HEK293 (cell line): ENCODE measurements around the gene CDC20.

Source experiments
- ATF2 ChIP-seq: fragments of 450-650 bp; formaldehyde crosslinking; IDR thresholded peaks from 2 replicates; pipeline ENCODE4 v1.5.1; 2016; ENCODE audit warnings: missing biosample characterization, missing genetic modification characterization, low read depth
- EGR2 ChIP-seq: fragments of 450-650 bp; formaldehyde crosslinking; IDR thresholded peaks from 2 replicates; pipeline ENCODE4 v1.5.1; 2016; ENCODE audit warnings: low read depth, missing biosample characterization, missing genetic modification characterization
- GLIS1 ChIP-seq: fragments of 450-650 bp; formaldehyde crosslinking; IDR thresholded peaks from 2 replicates; pipeline ENCODE4 v1.5.1; 2016; ENCODE audit warnings: missing biosample characterization, missing genetic modification characterization
- HOXD13 ChIP-seq: sonication (generic); formaldehyde crosslinking; IDR thresholded peaks from 2 replicates; pipeline ENCODE4 v1.8.0; 2022; ENCODE audit warnings: missing genetic modification reagents, borderline replicate concordance
- IKZF3 ChIP-seq: fragments of 450-650 bp; IDR thresholded peaks from 2 replicates; pipeline ENCODE4 v1.5.0; 2018; ENCODE audit warnings: missing biosample characterization, mild to moderate bottlenecking, missing genetic modification characterization, moderate library complexity
- KLF10 ChIP-seq: fragments of 450-650 bp; IDR thresholded peaks from 2 replicates; pipeline ENCODE4 v1.5.1; 2018; ENCODE audit warnings: missing biosample characterization, mild to moderate bottlenecking, missing genetic modification characterization
- KLF7 ChIP-seq: fragments of 450-650 bp; formaldehyde crosslinking; IDR thresholded peaks from 2 replicates; pipeline ENCODE4 v1.5.1; 2016; ENCODE audit warnings: missing biosample characterization, missing genetic modification characterization, borderline replicate concordance
- KLF9 ChIP-seq: fragments of 450-650 bp; formaldehyde crosslinking; IDR thresholded peaks from 2 replicates; pipeline ENCODE4 v1.5.1; 2016; ENCODE audit warnings: missing biosample characterization, missing genetic modification characterization, low read depth
- MZF1 ChIP-seq: fragments of 450-650 bp; formaldehyde crosslinking; IDR thresholded peaks from 2 replicates; pipeline ENCODE4 v1.5.1; 2017; ENCODE audit warnings: missing biosample characterization, missing genetic modification characterization, borderline replicate concordance
- RBAK ChIP-seq: fragments of 450-650 bp; formaldehyde crosslinking; IDR thresholded peaks from 2 replicates; pipeline ENCODE4 v1.5.1; 2016; ENCODE audit warnings: missing biosample characterization, missing genetic modification characterization
- REPIN1 ChIP-seq: fragments of 450-650 bp; formaldehyde crosslinking; IDR thresholded peaks from 2 replicates; pipeline ENCODE4 v1.5.1; 2017; ENCODE audit warnings: missing biosample characterization, missing genetic modification characterization, low read depth
- SCRT1 ChIP-seq: fragments of 450-650 bp; formaldehyde crosslinking; IDR thresholded peaks from 2 replicates; pipeline ENCODE4 v1.5.1; 2016; ENCODE audit warnings: missing biosample characterization, missing genetic modification characterization, borderline replicate concordance
- SP3 ChIP-seq: fragments of 450-650 bp; formaldehyde crosslinking; IDR thresholded peaks from 2 replicates; pipeline ENCODE4 v1.5.1; 2016; ENCODE audit warnings: missing biosample characterization, missing genetic modification characterization
- ZBTB17 ChIP-seq: fragments of 450-650 bp; formaldehyde crosslinking; IDR thresholded peaks from 2 replicates; pipeline ENCODE4 v1.5.1; 2016; ENCODE audit warnings: missing biosample characterization, missing genetic modification characterization
- ZBTB7A ChIP-seq: fragments of 450-650 bp; formaldehyde crosslinking; IDR thresholded peaks from 2 replicates; pipeline ENCODE4 v1.5.1; 2016; ENCODE audit warnings: low read depth, missing biosample characterization, missing genetic modification characterization
- ZNF10 ChIP-seq: fragments of 450-650 bp; formaldehyde crosslinking; IDR thresholded peaks from 2 replicates; pipeline ENCODE4 v1.5.1; 2017; ENCODE audit warnings: missing biosample characterization, missing genetic modification characterization
- ZNF146 ChIP-seq: fragments of 450-650 bp; formaldehyde crosslinking; IDR thresholded peaks from 2 replicates; pipeline ENCODE4 v1.5.1; 2016; ENCODE audit warnings: missing biosample characterization, missing genetic modification characterization
- ZNF23 ChIP-seq: fragments of 450-650 bp; formaldehyde crosslinking; IDR thresholded peaks from 2 replicates; pipeline ENCODE4 v1.5.1; 2016; ENCODE audit warnings: missing biosample characterization, missing genetic modification characterization, borderline replicate concordance
- ZNF266 ChIP-seq: fragments of 450-650 bp; formaldehyde crosslinking; IDR thresholded peaks from 2 replicates; pipeline ENCODE4 v1.5.1; 2016; ENCODE audit warnings: missing biosample characterization, missing genetic modification characterization, low read depth
- ZNF274 ChIP-seq, 2 experiments: fragments of 200-500 bp in 1 of 2; fragments of 450-650 bp in 1 of 2; sonication (Bioruptor generic) in 1 of 2; formaldehyde crosslinking in 1 of 2; IDR thresholded peaks; 2 replicates each; pipeline versions ENCODE4 v1.5.1 to v1.6.1; 2014 to 2016; ENCODE audit warnings: borderline replicate concordance in 1 of 2, inconsistent platforms in 1 of 2, low read length in 1 of 2, missing biosample characterization in 1 of 2, missing genetic modification characterization in 1 of 2
- ZNF423 ChIP-seq: fragments of 450-650 bp; formaldehyde crosslinking; IDR thresholded peaks from 2 replicates; pipeline ENCODE4 v1.5.1; 2016; ENCODE audit warnings: missing biosample characterization, missing genetic modification characterization
- ZNF426 ChIP-seq: fragments of 450-650 bp; formaldehyde crosslinking; IDR thresholded peaks from 2 replicates; pipeline ENCODE4 v1.5.1; 2017; ENCODE audit warnings: missing biosample characterization, missing genetic modification characterization, mild to moderate bottlenecking, inconsistent platforms, moderate library complexity
- ZNF501 ChIP-seq: fragments of 450-650 bp; formaldehyde crosslinking; IDR thresholded peaks from 2 replicates; pipeline ENCODE4 v1.5.1; 2016; ENCODE audit warnings: missing biosample characterization, missing genetic modification characterization
- ZNF514 ChIP-seq: fragments of 450-650 bp; formaldehyde crosslinking; IDR thresholded peaks from 2 replicates; pipeline ENCODE4 v1.5.1; 2016; ENCODE audit warnings: missing biosample characterization, missing genetic modification characterization
- ZNF544 ChIP-seq: fragments of 450-650 bp; formaldehyde crosslinking; IDR thresholded peaks from 2 replicates; pipeline ENCODE4 v1.5.0; 2017; ENCODE audit warnings: missing biosample characterization, missing genetic modification characterization
- ZNF549 ChIP-seq: fragments of 450-650 bp; IDR thresholded peaks from 2 replicates; pipeline ENCODE4 v1.5.1; 2018; ENCODE audit warnings: missing biosample characterization, missing genetic modification characterization, mild to moderate bottlenecking, inconsistent platforms, moderate library complexity
- ZNF561 ChIP-seq: fragments of 450-650 bp; IDR thresholded peaks from 2 replicates; pipeline ENCODE4 v1.5.1; 2018; ENCODE audit warnings: missing biosample characterization, missing genetic modification characterization, borderline replicate concordance
- ZNF660 ChIP-seq: fragments of 450-650 bp; IDR thresholded peaks from 2 replicates; pipeline ENCODE4 v1.5.1; 2018; ENCODE audit warnings: missing biosample characterization, mild to moderate bottlenecking, missing genetic modification characterization
- ZSCAN30 ChIP-seq: fragments of 450-650 bp; IDR thresholded peaks from 2 replicates; pipeline ENCODE4 v1.5.1; 2018; ENCODE audit warnings: missing biosample characterization, mild to moderate bottlenecking, missing genetic modification characterization, moderate library complexity
- TF ChIP-seq, protein P1 (sequence below): fragments of 450-650 bp; formaldehyde crosslinking; conservative IDR thresholded peaks from 2 replicates; pipeline ENCODE4 v1.5.1; 2016; ENCODE audit warnings: low read depth, missing biosample characterization, missing genetic modification characterization
- TF ChIP-seq, protein P2 (sequence below): fragments of 450-650 bp; formaldehyde crosslinking; IDR thresholded peaks from 2 replicates; pipeline ENCODE4 v1.5.1; 2016; ENCODE audit warnings: missing biosample characterization, missing genetic modification characterization
- TF ChIP-seq, protein P3 (sequence below): fragments of 450-650 bp; formaldehyde crosslinking; IDR thresholded peaks from 2 replicates; pipeline ENCODE4 v1.5.1; 2016; ENCODE audit warnings: missing biosample characterization, missing genetic modification characterization

CDC20 gene

DNA sequence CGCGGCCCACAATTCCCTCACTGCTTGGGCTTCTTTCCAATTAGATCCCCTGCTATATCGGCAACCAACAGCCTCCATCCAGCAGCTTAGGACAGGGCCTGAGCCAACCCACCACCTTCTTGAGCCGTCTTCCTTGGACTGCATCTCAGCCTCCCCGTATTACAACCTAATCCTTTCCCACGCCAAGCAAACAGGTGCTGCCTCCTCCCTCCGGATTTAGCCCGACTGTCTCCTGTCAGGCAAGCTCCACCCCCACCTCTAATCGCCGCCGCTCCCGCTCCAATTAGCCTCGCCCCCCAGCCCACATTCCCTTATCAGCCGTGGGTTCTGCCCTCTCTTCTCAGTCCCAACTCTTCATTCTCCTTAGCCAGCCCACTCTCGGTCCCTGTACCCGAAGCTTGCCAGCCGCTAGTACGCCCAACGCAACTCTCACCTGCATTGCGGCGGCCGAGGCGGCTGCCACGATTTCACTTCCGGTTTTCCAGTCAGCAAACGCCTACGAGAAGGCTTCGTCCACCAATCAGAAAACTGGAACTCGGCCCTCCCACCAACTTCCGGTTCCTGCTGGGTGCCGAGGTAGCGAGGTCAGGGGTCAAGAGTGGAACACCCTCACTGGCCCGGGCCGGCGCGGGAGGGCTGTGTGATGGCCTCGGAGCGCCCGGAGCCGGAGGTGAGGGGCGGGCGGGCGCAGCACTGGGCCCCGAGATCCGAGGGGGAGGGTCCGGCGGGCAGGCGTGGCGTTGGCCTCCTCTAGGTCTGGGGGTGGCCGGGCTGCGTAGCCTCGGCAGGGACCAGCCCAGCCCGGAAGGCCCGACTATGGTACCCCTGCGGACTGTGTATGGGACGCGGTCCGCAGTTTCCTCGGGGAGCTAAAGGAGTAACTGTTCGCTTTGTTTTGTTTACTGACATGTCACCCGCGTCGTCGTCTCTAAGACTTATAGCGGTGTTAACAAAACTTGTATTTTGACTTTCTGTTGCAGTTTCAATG is 30.8 kb downstream of the CDC20 start, which contains the start of the genes MED8 and SZT2 (continued):
- TF ChIP-seq ZNF561 (tag by site-specific recombination) (peak; percentile 60; the same call in 1 of the 2 replicates), HOXD13 (CRISPR knock-in tag) (no peak), ZNF146 (tag by site-specific recombination) (no peak), ZNF544 (tag by site-specific recombination) (no peak), SP3 (tag by site-specific recombination) (peak; percentile 97), ZNF10 (no peak), EGR2 (tag by site-specific recombination) (peak; percentile 98), ZNF660 (tag by site-specific recombination) (no peak), GLIS1 (tag by site-specific recombination) (peak; percentile 60), IKZF3 (tag by site-specific recombination) (no peak), ZNF501 (tag by site-specific recombination) (peak; percentile 85), ATF2 (no peak), ZSCAN30 (tag by site-specific recombination) (peak; percentile 64; the same call in 1 of the 2 replicates), KLF9 (tag by site-specific recombination) (peak; percentile 61), ZNF274 (IDR thresholded peaks at IDR 0.05; ENCODE audit: low read length) (no peak), ZNF274 (tag by site-specific recombination; IDR thresholded peaks at IDR 0.05; ENCODE audit: borderline replicate concordance) (no peak), KLF7 (tag by site-specific recombination) (no peak), SCRT1 (tag by site-specific recombination) (peak; percentile 99), ZNF23 (tag by site-specific recombination) (no peak), ZNF514 (tag by site-specific recombination) (no peak), MZF1 (no peak), ZNF423 (tag by site-specific recombination) (0 out of 2 replicates have a peak, but pooled peaks have one; percentile 27), ZNF266 (tag by site-specific recombination) (no peak), RBAK (tag by site-specific recombination) (no peak), ZBTB17 (tag by site-specific recombination) (peak; percentile 66; the same call in 1 of the 2 replicates), KLF10 (tag by site-specific recombination) (peak; percentile 46; the same call in 1 of the 2 replicates), ZNF549 (tag by site-specific recombination) (no peak), REPIN1 (tag by site-specific recombination) (no peak), ZNF426 (tag by site-specific recombination) (no peak), ZBTB7A (no peak; the same call in 1 of the 2 replicates)
- TF ChIP-seq, protein P1, sequence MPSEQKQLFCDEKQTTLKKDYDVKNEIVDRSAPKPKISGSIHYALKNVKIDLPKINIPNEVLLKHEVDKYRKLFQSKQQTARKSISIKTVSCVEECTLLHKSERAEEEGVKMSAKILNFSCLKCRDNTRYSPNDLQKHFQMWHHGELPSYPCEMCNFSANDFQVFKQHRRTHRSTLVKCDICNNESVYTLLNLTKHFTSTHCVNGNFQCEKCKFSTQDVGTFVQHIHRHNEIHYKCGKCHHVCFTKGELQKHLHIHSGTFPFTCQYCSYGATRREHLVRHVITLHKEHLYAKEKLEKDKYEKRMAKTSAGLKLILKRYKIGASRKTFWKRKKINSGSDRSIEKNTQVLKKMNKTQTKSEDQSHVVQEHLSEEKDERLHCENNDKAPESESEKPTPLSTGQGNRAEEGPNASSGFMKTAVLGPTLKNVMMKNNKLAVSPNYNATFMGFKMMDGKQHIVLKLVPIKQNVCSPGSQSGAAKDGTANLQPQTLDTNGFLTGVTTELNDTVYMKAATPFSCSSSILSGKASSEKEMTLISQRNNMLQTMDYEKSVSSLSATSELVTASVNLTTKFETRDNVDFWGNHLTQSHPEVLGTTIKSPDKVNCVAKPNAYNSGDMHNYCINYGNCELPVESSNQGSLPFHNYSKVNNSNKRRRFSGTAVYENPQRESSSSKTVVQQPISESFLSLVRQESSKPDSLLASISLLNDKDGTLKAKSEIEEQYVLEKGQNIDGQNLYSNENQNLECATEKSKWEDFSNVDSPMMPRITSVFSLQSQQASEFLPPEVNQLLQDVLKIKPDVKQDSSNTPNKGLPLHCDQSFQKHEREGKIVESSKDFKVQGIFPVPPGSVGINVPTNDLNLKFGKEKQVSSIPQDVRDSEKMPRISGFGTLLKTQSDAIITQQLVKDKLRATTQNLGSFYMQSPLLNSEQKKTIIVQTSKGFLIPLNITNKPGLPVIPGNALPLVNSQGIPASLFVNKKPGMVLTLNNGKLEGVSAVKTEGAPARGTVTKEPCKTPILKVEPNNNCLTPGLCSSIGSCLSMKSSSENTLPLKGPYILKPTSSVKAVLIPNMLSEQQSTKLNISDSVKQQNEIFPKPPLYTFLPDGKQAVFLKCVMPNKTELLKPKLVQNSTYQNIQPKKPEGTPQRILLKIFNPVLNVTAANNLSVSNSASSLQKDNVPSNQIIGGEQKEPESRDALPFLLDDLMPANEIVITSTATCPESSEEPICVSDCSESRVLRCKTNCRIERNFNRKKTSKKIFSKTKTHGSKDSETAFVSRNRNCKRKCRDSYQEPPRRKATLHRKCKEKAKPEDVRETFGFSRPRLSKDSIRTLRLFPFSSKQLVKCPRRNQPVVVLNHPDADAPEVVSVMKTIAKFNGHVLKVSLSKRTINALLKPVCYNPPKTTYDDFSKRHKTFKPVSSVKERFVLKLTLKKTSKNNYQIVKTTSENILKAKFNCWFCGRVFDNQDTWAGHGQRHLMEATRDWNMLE (tag by site-specific recombination), result peak; percentile 94
- TF ChIP-seq, protein P2, sequence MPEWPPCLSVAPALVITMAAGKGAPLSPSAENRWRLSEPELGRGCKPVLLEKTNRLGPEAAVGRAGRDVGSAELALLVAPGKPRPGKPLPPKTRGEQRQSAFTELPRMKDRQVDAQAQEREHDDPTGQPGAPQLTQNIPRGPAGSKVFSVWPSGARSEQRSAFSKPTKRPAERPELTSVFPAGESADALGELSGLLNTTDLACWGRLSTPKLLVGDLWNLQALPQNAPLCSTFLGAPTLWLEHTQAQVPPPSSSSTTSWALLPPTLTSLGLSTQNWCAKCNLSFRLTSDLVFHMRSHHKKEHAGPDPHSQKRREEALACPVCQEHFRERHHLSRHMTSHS, result no peak
- TF ChIP-seq, protein P3, sequence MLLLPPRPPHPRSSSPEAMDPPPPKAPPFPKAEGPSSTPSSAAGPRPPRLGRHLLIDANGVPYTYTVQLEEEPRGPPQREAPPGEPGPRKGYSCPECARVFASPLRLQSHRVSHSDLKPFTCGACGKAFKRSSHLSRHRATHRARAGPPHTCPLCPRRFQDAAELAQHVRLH, result peak; percentile 100
